ENCODE data around the gene ODF2. TPM values are rescaled to one million over a fixed set of nuclear protein-coding genes. Genes with fewer than 3 reads are reported as not detected.

Gene ODF2
- total and polyA plus RNA-seq, 10 of the 15 experiments (the other 5 are each of a cell fraction or from before 2014, with no cell fraction given): 8.7 to 65.1 (median 38.5) TPM

GRCh38 chr9:128523199-128523925 lies 67.6 kb downstream of the ODF2 start:
- intact Hi-C loops (cut with micrococcal nuclease; ENCODE audit: unreplicated experiment) (no loop called here), in situ Hi-C loops (cut with MboI) (no loop called here)
- Histone ChIP-seq H3K4me3 (no peak overlapping the region), H3K79me2 (ENCODE audit: control insufficient read depth, insufficient read depth, low read length) (no peaks in the 10 kb centered on the region), H3K27ac (ENCODE audit: control insufficient read depth, insufficient read depth) (no peak overlapping the region), H3K9ac (ENCODE audit: control insufficient read depth, insufficient read depth, low read length) (no peak overlapping the region), H4K20me1 (ENCODE audit: control insufficient read depth, insufficient read depth) (no peaks in the 10 kb centered on the region), H3K4me1 (ENCODE audit: control insufficient read depth, insufficient read depth, low read length) (no peaks in the 10 kb centered on the region), H3K4me2 (ENCODE audit: control insufficient read depth, insufficient read depth) (no peak overlapping the region), H3K36me3 (ENCODE audit: control insufficient read depth in 2 of 2, insufficient read depth in 2 of 2, low read length in 1 of 2) (peaks cover 10 to 20% of the 10 kb centered on the region in 2 experiments), H3K9me3 (replicated peaks; ENCODE audit: control insufficient read depth, insufficient read depth, low read length) (no peaks in the 10 kb centered on the region; the same call in 2 of the 3 replicates), H2AFZ (ENCODE audit: control insufficient read depth, low read depth, low read length) (no peak overlapping the region), H3K27me3 (replicated peaks in 1 of 2; ENCODE audit: control insufficient read depth in 2 of 2, insufficient read depth in 2 of 2, low read length in 1 of 2) (no peaks in the 10 kb centered on the region)
- RAD21 ChIA-PET (ENCODE audit: unreplicated experiment): no interaction called here
- DNase-seq (ENCODE audit: low read depth, low spot score) (no peak), ATAC-seq (no peak), FAIRE-seq (no peak)
- 93% methylated on average over 13 of the region's 13 CpGs for WGBS (ENCODE audit: insufficient coverage, insufficient replicate concordance, low lambda C conversion rate, missing lambda C conversion rate)
- SMC1A ChIA-PET (ENCODE audit: uncharacterized antibody, unreplicated experiment): no interaction called here
- TF ChIP-seq E2F8 (IDR thresholded peaks at IDR 0.05; ENCODE audit: low read depth, partially characterized antibody) (no peak), SKIL (IDR thresholded peaks at IDR 0.05; ENCODE audit: low read depth, poor library complexity, severe bottlenecking) (no peak), NR2C1 (IDR thresholded peaks at IDR 0.05) (no peak), TCF12 (IDR thresholded peaks at IDR 0.05; ENCODE audit: low read depth, low read length) (no peak), KLF5 (IDR thresholded peaks at IDR 0.05; ENCODE audit: partially characterized antibody) (no peak), HDGF (IDR thresholded peaks at IDR 0.05) (no peak)
- BruUV-seq (replicated peaks): no TSS peak
- POLR2A ChIA-PET: no interaction called here
- CTCF ChIA-PET: no interaction called here
